HUDEP-2 (cell line): ENCODE results near the gene CIAO2B.
A peak's percentile ranks its signal among the peaks of the same experiment; 100 is the strongest.
"Not testable (repeated sequence)": the region's sequence is repeated elsewhere in the genome, so short reads cannot be mapped to it uniquely, and the experiment has no call there.

Source experiments
- DNase-seq, 76 experiments: peaks; one replicate each; lab custom pipeline; 2025; ENCODE audit not compliant: unreplicated experiment in 76 of 76; lab: John Stamatoyannopoulos, UW

Gene CIAO2B

GRCh38 chr16:66905633-66906539 is 28.3 kb downstream of the CIAO2B start:
- peak in 73 of 76 experiments; percentile 7 to 93 (median 83) for DNase-seq

DNA sequence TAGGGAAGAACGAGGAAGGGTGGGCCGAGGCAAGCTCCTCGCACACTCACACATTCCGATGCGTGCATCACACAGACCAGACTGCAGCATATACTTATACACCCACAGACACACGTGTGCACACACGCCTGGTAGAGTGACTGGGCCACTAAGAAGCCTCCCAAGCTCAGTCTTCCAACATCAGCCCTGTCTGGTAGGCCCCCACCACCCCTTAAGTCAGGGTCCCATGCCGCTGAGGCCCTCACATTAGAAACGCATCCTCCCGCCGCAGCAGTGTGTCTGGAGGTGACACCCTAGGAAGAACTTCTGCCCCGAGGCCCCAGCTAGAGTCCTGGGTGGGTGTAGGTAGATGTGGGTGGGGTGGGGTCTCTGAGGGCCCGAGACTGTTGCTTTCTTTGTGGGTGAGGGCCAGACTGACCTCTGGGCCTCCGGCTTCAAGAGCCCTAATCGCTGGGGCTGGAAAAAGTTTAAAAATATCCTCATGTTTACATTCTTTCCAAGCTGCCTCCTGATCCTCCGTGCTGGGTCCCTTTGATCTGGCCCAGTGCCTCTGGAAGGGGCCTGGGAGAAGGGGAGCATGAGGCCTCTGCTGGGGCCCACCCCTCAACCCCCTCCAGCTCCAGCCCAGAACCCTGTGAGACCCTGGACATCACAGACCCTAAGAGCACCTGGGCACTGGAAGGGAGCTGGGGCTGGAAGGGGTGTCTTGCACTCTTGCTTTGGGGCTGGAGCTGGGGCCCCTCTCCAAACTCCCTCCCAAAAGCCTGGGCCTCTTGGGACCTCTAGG is 29.2 kb downstream of the CIAO2B start:
- no peak for DNase-seq

- DNase-seq, result no peak
These were observed 29.8 kb downstream of the CIAO2B start for GRCh38 chr16:66904428-66904845.

- DNase-seq, result peak in 70 of 76 experiments; percentile 13 to 83 (median 54)
These were observed 30.4 kb downstream of the CIAO2B start for GRCh38 chr16:66903544-66904427.

GRCh38 chr16:66902648-66903543 is 31.3 kb downstream of the CIAO2B start:
- peak in 18 of 76 experiments; percentile 12 to 62 (median 42) for DNase-seq

DNA sequence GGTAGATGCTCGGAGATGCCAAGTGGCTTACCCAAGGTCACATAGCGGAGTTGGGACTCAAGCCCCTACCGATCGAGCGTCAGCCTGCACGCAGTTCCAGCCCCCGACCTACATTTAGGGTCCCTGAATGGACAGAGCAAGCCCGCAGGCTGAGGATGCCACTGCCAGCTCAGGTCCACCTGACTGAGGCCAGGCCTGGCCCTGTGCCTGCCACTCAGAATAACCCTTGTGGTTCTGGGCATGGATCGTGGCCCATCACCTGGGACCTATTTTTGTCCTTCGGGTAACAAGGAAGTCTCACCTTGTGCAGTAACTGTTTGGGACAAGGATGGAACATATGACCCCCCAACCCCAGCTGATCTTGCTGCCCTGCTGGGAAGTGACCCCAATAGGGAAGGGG is 32.6 kb downstream of the CIAO2B start:
- DNase-seq, result no peak

GRCh38 chr16:66900721-66901441 is 33.3 kb downstream of the CIAO2B start:
- no peak for DNase-seq

DNA sequence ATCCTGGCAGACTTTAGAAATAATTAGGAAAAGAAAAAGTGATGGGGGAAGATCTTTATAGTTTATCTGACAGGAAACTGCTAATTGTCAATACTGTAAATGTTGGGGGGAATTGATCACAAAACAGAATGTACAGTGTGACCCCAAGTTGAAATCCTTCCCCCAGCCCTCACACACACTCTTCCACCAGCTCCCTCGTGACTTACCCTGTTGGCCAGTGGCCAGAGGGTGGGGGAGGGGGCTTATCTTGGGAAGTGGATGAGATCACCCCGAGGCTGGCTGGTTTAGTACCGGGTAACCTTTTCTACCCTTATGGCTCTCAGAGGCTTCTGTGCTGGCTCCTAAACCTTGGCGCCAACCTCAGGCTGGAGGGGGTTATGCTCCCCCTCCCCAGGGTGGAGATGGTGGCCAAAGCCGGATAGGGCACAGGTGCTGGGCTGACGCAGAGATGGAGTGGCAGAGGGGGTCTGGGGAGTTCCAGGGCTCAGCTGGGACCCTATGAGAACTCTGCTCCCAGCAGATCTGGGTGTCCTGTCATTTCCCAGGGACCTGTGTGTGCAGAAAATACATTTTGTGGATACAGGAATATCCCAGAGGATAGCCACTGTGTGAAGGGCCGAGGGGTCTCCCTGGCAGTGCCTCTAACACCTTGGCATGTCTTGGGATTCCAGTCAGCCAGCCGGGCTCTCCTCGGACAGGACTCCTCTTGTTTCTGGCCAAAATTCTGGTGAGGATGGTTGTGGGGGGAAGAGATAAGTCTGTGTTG is 34.1 kb downstream of the CIAO2B start:
- DNase-seq, result peak in 74 of 76 experiments; percentile 40 to 93 (median 83)

GRCh38 chr16:66899310-66899944 is 34.8 kb downstream of the CIAO2B start:
- DNase-seq, result peak in 4 of 76 experiments; percentile 2 to 36 (median 10)

- DNase-seq, result no peak
These were observed 35.3 kb downstream of the CIAO2B start for GRCh38 chr16:66898933-66899309.

DNA sequence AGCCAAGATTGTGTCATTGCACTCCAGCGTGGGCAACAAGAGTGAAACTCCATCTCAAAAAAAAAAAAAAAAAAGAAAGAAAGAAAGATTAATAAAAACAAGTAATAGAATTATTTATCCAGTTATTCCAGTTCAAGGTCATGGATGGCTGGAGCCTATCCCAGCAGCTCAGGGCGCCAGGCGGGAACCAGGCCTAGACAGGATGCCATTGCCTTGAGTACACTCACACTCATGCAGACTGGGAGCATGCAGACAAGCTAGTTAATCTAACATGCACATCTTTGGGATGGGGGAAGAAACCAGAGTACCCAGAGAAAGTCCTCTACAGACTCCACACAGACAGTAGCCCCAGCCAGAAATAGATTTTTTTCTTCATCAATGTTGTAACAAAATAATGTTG is 36.0 kb downstream of the CIAO2B start:
- no peak for DNase-seq

GRCh38 chr16:66896682-66897081 is 37.5 kb downstream of the CIAO2B start:
- DNase-seq, result not testable (repeated sequence)

GRCh38 chr16:66895999-66896398 is 38.2 kb downstream of the CIAO2B start:
- no peak for DNase-seq

DNA sequence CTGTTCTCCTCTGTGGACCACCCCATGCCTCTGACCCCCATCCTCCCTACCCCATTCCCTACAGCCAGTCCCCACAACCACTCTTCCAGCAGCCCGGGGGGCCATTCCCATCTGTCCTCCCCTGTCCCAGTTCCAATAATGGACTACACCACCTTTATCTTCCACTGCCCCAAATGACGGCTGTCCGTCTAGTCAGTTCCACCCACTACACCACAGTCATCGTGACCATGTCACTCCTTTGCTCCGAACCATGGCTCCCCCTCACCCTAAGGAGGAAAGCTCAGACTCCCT is 38.6 kb downstream of the CIAO2B start:
- no peak for DNase-seq

DNA sequence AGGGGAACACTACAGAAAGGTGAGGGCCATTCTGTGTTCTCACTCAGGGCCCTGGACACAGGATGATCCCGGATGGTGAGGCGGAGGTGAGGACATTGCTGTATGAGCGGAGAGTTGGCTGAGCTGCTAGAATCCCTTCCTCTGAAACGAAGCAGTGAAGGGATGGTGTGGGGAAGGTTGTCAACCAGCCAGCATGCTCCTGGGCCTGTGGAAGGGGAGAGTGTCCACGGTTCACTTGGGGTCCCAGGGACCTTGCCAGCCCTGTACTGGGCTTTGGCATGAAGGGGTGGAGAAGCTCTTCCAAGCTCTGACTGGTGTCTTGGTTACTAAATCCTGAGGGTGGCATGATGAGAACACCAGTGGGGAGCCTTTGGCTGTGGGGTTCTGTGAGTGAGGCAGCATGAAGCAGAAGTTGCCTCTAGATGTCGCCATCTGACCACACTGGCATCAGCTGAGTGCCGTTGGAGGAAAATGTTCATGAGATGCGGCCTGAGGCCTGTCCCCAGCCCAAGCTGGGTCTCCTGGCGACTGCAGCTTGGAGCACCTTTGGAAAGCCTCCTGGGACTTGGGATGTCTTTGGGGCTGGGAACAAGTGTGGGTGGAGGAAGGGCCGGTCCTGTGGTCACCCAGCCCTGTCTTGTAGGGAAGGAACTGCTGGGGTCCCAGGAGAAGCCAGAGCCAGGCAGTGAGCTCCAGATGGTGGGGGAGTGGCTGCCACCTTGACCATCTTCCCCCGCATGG is 39.1 kb downstream of the CIAO2B start:
- peak in 66 of 76 experiments; percentile 14 to 79 (median 54) for DNase-seq

- DNase-seq, result no peak
These were observed 40.1 kb downstream of the CIAO2B start for GRCh38 chr16:66894055-66894454.

DNA sequence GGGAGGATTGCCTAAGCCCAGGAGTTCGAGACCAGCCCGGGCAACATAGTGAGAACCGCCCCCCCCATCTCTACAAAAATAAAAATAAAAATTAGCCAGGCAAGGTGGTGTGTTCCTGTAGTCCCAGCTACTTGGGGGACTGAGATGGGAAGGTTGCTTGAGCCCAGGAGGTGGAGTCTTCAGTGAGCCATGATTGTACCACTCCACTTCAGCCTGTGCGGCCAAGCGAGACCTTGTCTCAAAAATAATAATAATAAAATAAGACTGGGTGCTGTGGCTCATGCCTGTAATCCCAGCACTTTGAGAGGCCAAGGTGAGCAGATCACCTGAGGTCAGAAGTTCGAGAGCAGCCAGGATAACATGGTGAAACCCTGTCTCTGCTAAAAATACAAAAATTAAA is 42.4 kb downstream of the CIAO2B start:
- DNase-seq, result no peak
